Subcutaneous abdominal adipose tissue (tissue), 5 donors: ENCODE measurements around the gene UBA1.

Source experiments
- H3K27ac ChIP-seq: one replicate; pipeline ENCODE4 v1.7.0; 2013; ENCODE audit warnings: low read depth, mild to moderate bottlenecking, inconsistent platforms, low read length, moderate library complexity
- H3K27me3 ChIP-seq, 5 donors: one replicate each; pipeline ENCODE4 v1.7.0; 2013; ENCODE audit warnings: low read length in 5 of 5, inconsistent platforms in 1 of 5; ENCODE audit not compliant: control insufficient read depth in 5 of 5, insufficient read depth in 4 of 5
- H3K36me3 ChIP-seq, 5 donors: one replicate each; pipeline ENCODE4 v1.7.0; 2013; ENCODE audit warnings: low read length in 5 of 5; ENCODE audit not compliant: control insufficient read depth in 5 of 5, insufficient read depth in 5 of 5
- H3K4me1 ChIP-seq, 5 donors: one replicate each; pipeline ENCODE4 v1.7.0; 2013; ENCODE audit warnings: low read length in 5 of 5, mild to moderate bottlenecking in 3 of 5, moderate library complexity in 1 of 5; ENCODE audit not compliant: control insufficient read depth in 5 of 5, insufficient read depth in 5 of 5
- H3K4me3 ChIP-seq, 5 donors: one replicate each; pipeline ENCODE4 v1.7.0; 2013; ENCODE audit warnings: low read length in 5 of 5, low read depth in 1 of 5
- H3K9ac ChIP-seq, 5 donors: one replicate each; pipeline ENCODE4 v1.7.0; 2013; ENCODE audit warnings: low read length in 5 of 5, mild to moderate bottlenecking in 4 of 5, moderate library complexity in 3 of 5
- H3K9me3 ChIP-seq, 5 donors: one replicate each; pipeline ENCODE4 v1.7.0; 2013; ENCODE audit warnings: low read length in 5 of 5; ENCODE audit not compliant: control insufficient read depth in 5 of 5
- donor health status: healthy.
- donor health status: healthy.
- donor health status: healthy.
- donor health status: healthy.
- donor health status: healthy.

Gene UBA1

DNA sequence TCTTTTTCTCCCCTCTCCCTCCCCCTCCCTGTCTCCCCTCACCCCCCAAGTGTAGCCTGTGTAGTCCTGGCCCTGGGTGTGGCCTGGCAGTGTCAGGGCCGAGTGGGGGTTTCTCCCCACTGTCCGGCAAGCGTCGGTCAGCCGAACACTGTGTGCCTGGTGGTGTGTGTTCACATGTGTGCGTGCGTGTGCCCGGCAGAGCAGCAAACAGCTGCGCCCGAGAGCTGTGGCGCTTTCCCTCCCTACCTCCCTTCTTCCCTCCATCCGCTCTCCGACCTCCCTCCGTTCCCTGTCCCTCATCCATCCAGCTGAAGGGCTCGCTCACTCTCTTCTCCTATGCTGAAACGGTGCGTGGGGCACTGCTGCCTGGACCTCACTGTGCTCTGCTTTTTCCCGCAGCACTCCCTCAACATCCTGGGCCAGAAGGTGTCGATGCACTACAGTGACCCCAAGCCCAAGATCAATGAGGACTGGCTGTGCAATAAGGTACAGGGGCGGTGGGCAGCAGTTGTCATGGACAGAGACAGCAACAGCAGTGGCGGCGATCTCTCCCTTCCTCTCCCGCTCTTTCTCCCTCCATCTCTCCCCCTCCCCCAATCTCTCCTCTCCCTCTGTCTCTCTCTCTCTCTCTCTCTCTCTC lies 17.4 kb upstream of the UBA1 start:
- Histone ChIP-seq H3K4me1 (peaks cover 0 to 7% (median 0%) of the 10 kb centered on the region in 5 donors), H3K27me3 (peaks cover 0 to 36% (median 35%) of the 10 kb centered on the region in 5 donors), H3K9ac (no peak overlapping the region), H3K9me3 (no peaks in the 10 kb centered on the region), H3K27ac (no peak overlapping the region), H3K4me3 (no peak overlapping the region), H3K36me3 (peaks cover 0 to 89% (median 80%) of the 10 kb centered on the region in 5 donors)

DNA sequence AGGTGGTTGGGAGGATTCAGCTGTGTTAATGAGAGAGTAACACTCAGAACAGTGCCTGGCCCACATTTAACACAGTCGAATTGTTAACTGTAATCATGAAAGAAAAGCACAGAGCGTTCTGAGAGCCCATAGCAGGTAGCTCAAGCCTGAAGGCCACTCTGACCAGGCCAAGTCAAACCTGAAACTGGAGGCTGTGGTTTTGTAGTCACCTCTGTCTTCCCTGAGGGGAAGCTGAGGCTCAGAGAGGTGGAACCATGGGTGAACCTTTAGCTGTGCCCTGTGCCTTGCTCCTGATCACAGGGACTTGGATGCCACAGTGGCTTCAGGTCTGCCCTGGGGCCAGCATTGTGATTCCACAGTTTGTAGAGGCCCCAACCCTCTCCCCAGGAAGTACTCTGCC lies 16.6 kb upstream of the UBA1 start:
- peaks cover 0 to 90% (median 83%) of the 10 kb centered on the region in 5 donors for H3K36me3 ChIP-seq

DNA sequence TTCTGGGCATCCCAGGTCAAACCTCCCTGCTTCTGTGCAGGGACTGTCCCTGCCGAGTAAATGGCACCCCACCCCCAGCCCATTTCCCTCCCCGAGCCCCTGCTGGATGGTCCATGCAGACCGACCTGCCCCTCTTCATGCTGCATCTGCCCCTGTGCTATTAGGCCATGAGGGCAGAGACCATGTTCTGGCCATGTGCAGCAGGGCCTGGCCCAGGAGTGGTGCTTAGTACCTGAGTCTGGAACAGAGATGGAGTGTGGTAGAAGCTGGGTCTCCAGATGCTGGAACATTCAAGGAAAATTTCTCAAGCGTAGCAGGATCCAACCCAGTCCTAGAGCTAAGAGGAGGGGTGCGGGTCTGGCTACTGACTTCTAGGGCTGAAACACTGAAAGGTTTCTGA lies 15.3 kb upstream of the UBA1 start:
- H3K4me3 ChIP-seq, result no peak overlapping the region
- H3K9ac ChIP-seq, result no peak overlapping the region
- H3K9me3 ChIP-seq, result no peaks in the 10 kb centered on the region
- peaks cover 0 to 90% (median 80%) of the 10 kb centered on the region in 5 donors for H3K36me3 ChIP-seq
- peaks cover 0 to 7% (median 0%) of the 10 kb centered on the region in 5 donors for H3K4me1 ChIP-seq
- H3K27me3 ChIP-seq, result peaks cover 0 to 43% (median 29%) of the 10 kb centered on the region in 5 donors
- H3K27ac ChIP-seq, result no peak overlapping the region

More for the DNA sequence above, 16.6 kb upstream of the UBA1 start:
- Histone ChIP-seq H3K27ac (no peak overlapping the region), H3K4me3 (no peak overlapping the region), H3K27me3 (peaks cover 0 to 44% (median 34%) of the 10 kb centered on the region in 5 donors), H3K9me3 (no peaks in the 10 kb centered on the region), H3K9ac (no peak overlapping the region), H3K4me1 (peaks cover 0 to 7% (median 0%) of the 10 kb centered on the region in 5 donors)

DNA sequence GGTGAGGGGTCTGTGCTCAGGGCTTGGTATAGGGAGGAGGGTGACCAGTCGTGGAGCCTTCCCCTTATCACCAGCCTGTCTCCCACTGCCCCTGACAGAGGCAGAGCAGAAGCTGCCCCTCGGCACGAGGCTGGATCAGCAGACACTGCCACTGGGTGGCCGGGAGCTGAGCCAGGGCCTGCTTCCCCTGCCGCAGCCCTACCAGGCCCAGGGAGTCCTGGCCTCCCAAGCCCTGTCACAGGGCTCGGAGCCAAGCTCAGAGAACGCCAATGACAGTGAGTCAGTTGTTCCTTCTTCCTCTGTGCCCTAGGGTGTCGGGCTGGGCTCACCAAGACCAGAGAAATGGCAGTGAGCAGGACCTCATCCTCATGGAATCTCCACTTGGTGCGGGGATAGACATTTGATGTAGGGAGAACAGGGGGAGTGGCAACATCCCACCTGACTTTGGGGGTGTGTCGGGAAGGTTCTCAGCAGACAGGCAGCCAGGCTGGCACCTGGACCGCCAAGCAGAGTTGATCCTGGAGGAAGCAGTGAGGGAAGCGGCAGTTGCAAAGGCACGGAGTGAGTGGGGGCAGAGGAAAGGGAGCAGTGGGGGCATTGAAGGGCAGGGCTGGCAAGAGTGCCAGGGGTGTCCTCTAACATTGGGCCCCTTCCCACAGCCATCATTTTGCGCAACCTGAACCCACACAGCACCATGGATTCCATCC lies 14.3 kb upstream of the UBA1 start:
- no peak overlapping the region for H3K27ac ChIP-seq
- H3K36me3 ChIP-seq, result peaks cover 0 to 89% (median 73%) of the 10 kb centered on the region in 5 donors
- H3K9me3 ChIP-seq, result no peaks in the 10 kb centered on the region
- peaks cover 0 to 42% (median 27%) of the 10 kb centered on the region in 5 donors for H3K27me3 ChIP-seq
- H3K4me1 ChIP-seq, result peaks cover 0 to 7% (median 0%) of the 10 kb centered on the region in 5 donors
- H3K4me3 ChIP-seq, result no peak overlapping the region
- no peak overlapping the region for H3K9ac ChIP-seq

DNA sequence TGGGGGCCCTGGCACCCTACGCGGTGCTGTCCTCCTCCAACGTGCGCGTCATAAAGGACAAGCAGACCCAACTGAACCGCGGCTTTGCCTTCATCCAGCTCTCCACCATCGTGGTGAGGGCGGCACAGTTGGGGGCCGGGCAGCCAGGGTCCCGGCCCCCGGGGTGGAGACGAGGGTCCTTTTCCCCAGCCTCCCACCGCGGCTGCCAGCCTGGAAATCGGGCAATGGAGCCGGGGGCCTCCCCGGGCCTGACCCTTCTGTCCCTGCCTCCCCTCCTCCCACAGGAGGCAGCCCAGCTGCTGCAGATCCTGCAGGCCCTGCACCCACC lies 13.7 kb upstream of the UBA1 start:
- Histone ChIP-seq H3K36me3 (peaks cover 0 to 89% (median 73%) of the 10 kb centered on the region in 5 donors), H3K27ac (no peak overlapping the region)

DNA sequence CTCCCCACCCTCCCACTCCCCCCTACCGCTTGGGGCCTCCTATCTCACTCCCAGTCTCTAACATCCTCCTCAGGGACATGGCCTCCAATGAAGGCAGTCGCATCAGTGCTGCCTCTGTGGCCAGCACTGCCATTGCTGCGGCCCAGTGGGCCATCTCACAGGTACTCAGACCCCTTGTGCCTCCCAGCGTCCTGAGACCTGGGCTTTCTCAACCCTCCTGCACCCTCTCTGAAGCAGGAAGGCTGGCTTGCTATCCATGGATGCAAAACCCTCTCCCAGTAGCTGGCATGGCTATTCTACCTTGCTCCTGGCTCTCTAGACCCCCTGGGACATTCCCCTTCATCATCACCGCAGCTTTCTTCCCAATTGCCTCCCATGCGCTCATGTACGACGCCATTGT lies 13.3 kb upstream of the UBA1 start:
- no peaks in the 10 kb centered on the region for H3K9me3 ChIP-seq
- H3K27me3 ChIP-seq, result peaks cover 0 to 45% (median 28%) of the 10 kb centered on the region in 5 donors
- no peak overlapping the region for H3K27ac ChIP-seq
- no peak overlapping the region for H3K4me3 ChIP-seq
- H3K4me1 ChIP-seq, result peaks cover 0 to 7% (median 0%) of the 10 kb centered on the region in 5 donors
- H3K9ac ChIP-seq, result no peak overlapping the region
- peaks cover 0 to 89% (median 73%) of the 10 kb centered on the region in 5 donors for H3K36me3 ChIP-seq

More for the DNA sequence above, 13.7 kb upstream of the UBA1 start:
- Histone ChIP-seq H3K27me3 (peaks cover 0 to 44% (median 29%) of the 10 kb centered on the region in 5 donors), H3K4me1 (peaks cover 0 to 7% (median 0%) of the 10 kb centered on the region in 5 donors), H3K4me3 (no peak overlapping the region), H3K9ac (no peak overlapping the region), H3K9me3 (no peaks in the 10 kb centered on the region)

DNA sequence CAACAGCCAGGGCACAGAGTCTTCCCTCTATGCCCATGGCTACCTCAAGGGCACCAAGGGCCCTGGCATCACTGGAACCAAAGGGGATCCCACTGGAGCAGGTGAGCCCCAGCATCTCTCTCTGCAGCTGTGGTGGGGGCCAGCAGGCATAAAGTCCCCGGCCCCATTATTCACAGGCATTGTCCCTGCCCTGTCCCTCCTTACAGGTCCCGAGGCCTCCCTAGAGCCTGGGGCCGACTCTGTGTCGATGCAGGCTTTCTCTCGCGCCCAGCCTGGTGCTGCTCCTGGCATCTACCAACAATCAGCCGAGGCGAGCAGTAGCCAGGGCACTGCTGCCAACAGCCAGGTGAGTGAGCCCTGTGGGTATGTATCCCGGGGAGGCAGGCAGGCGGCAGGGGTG lies 12.3 kb upstream of the UBA1 start:
- Histone ChIP-seq H3K36me3 (peaks cover 0 to 89% (median 73%) of the 10 kb centered on the region in 5 donors), H3K4me3 (no peak overlapping the region), H3K27ac (no peak overlapping the region), H3K27me3 (peaks cover 0 to 48% (median 31%) of the 10 kb centered on the region in 5 donors), H3K4me1 (peaks cover 0 to 7% (median 0%) of the 10 kb centered on the region in 5 donors), H3K9ac (no peak overlapping the region), H3K9me3 (no peaks in the 10 kb centered on the region)

DNA sequence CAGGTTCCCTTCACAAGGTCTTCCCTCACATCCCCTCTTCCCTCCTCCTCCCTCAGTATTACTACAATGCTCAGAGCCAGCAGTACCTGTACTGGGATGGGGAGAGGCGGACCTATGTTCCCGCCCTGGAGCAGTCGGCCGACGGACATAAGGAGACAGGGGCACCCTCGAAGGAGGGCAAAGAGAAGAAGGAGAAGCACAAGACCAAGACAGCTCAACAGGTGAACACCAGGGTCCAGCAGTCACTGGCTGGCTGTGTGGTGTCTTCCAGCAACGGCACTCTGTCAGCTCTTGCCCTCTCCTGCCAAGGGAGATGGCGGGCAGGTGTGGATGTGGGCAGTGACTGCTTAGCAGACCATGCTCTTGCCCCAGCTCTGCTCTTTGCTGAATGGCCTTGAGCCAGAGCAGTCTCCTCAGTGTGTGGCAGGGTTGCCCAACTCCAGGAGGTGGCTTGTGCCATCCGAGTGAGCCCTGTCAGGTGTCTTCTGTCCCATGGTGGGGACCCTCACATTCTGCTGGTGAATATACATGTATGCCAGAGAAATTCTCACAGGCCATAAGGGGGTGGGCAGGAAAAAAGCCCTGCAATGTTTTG lies 11.4 kb upstream of the UBA1 start:
- Histone ChIP-seq H3K36me3 (peaks cover 0 to 89% (median 70%) of the 10 kb centered on the region in 5 donors), H3K4me1 (peaks cover 0 to 7% (median 0%) of the 10 kb centered on the region in 5 donors), H3K9me3 (no peaks in the 10 kb centered on the region), H3K9ac (no peak overlapping the region), H3K27ac (no peak overlapping the region), H3K4me3 (no peak overlapping the region), H3K27me3 (peaks cover 0 to 49% (median 31%) of the 10 kb centered on the region in 5 donors)

DNA sequence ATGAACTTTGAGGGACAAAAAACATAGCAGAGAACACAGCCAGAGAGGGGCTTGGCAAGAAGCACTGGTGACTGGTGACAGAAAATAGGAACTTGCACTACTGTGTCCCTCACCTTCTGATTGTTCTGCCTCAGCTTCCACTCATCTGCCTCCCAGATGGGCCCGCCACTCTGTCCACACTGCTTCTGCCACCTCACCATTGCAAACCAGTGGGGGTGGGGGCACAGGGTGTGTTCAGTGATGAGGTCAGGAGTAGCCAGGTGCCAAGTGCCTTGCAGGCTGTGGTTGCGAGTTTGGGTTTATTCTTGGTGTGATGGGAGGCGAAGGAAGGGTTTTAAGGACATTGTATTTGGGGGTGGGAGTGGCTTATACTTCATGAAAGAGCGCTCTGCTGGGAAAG lies 9.1 kb upstream of the UBA1 start:
- H3K27me3 ChIP-seq, result peaks cover 0 to 41% (median 23%) of the 10 kb centered on the region in 5 donors
- no peak overlapping the region for H3K4me3 ChIP-seq
- no peak overlapping the region for H3K9ac ChIP-seq
- no peaks in the 10 kb centered on the region for H3K9me3 ChIP-seq
- no peak overlapping the region for H3K27ac ChIP-seq
- peaks cover 0 to 2% (median 0%) of the 10 kb centered on the region in 5 donors for H3K4me1 ChIP-seq
- H3K36me3 ChIP-seq, result peaks cover 0 to 68% (median 53%) of the 10 kb centered on the region in 5 donors

DNA sequence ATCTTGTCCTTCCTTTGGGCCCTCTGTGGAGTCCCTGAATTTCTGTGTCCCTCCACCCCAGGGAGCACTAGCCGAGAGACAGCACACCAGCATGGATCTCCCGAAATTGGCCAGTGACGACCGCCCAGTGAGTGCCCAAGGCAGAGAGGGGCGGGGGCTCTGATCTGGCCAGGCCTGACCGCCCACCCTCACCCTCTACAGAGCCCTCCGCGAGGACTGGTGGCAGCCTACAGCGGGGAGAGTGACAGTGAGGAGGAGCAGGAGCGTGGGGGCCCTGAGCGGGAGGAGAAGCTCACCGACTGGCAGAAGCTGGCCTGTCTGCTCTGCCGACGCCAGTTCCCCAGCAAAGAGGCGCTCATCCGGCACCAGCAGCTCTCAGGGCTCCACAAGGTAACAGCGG lies 8.4 kb upstream of the UBA1 start:
- Histone ChIP-seq H3K27me3 (peaks cover 0 to 39% (median 20%) of the 10 kb centered on the region in 5 donors), H3K36me3 (peaks cover 0 to 62% (median 50%) of the 10 kb centered on the region in 5 donors), H3K4me1 (peaks cover 0 to under 1% (median 0%) of the 10 kb centered on the region in 5 donors), H3K9ac (no peak overlapping the region), H3K9me3 (no peaks in the 10 kb centered on the region), H3K27ac (no peak overlapping the region), H3K4me3 (no peak overlapping the region)
